Measurements from ENCODE around the gene CEP41. TPM values are rescaled to one million over a fixed set of nuclear protein-coding genes. Genes with fewer than 3 reads are reported as not detected.

Gene CEP41
- total RNA-seq, 1 donor from 2014 or later = 10.0 TPM

DNA sequence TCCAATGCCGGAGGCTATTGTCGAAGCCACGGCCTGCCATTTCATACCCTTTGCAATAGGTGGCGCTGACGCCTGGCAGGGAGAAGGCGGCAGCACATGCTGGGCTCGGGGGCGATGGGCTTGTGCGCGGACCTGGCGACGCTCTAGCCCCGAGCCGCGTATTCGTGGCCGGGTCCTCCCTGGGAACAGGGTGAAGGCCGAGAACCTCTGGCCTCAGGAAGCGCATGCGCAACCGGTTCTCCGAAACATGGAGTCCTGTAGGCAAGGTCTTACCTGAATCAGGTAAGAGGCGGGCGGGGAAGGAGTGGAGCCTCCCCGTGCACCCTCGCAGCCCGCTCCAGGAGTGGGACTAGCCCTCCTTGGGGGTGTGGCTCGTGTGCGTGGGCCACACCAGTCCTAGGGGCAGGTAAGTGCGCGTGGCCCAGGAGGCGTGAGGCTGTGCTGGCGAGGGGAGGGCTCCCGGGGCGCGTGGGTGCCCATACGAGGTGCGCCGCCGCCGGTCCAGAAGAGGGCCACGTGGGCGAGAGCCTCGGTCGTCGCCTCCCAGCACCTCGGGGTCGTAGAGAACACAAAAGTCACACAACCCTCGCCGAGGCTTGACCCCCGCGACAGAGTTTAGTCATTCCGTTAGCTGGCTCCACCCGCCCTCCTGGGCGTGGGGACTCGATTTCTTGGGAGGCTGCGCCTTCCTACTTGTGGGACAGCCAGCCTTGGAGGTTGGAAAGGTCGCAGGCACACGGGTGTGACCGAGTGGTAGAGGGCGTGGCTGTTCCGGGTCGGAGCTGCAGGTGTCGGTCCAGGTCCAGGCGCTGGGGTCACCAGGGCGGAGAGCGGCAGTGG lies 45.5 kb upstream of the CEP41 start:
- peak; percentile 95 to 96 for ATAC-seq
- Histone ChIP-seq H3K36me3 (no peaks in the 10 kb centered on the region), H3K4me3 (peak overlapping the region; percentile 66), H3K27me3 (ENCODE audit: low read depth) (no peaks in the 10 kb centered on the region), H3K27ac (peak overlapping the region; percentile 39), H3K4me1 (peaks cover 22% of the 10 kb centered on the region), H3K9me3 (no peaks in the 10 kb centered on the region)
- DNase-seq = peak; percentile 90
- TF ChIP-seq, protein P1, sequence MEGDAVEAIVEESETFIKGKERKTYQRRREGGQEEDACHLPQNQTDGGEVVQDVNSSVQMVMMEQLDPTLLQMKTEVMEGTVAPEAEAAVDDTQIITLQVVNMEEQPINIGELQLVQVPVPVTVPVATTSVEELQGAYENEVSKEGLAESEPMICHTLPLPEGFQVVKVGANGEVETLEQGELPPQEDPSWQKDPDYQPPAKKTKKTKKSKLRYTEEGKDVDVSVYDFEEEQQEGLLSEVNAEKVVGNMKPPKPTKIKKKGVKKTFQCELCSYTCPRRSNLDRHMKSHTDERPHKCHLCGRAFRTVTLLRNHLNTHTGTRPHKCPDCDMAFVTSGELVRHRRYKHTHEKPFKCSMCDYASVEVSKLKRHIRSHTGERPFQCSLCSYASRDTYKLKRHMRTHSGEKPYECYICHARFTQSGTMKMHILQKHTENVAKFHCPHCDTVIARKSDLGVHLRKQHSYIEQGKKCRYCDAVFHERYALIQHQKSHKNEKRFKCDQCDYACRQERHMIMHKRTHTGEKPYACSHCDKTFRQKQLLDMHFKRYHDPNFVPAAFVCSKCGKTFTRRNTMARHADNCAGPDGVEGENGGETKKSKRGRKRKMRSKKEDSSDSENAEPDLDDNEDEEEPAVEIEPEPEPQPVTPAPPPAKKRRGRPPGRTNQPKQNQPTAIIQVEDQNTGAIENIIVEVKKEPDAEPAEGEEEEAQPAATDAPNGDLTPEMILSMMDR (IDR thresholded peaks at IDR 0.05) = peak; percentile 83
- intact Hi-C loops (cut with DNase I) = no loop called here

DNA sequence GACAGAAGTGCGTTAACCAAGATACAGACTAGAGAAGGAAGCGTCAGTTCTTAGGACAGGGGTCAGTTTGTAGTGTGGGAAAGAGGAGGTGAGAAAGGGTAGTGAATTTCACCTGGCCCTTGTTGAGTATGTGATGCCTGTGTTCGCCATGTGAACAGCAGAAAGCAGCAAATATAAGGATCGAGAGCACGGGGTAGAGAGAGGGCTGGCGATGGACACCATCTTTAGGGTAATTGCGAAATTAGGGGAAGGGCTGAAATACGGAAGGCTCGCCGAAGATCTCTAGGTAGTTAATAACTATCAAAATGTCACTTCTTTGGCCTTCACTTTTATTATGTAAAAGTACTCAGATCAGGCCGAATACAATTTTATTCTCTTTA lies 44.9 kb upstream of the CEP41 start:
- TF ChIP-seq, protein P1 (IDR thresholded peaks at IDR 0.05) = no peak
- Histone ChIP-seq H3K36me3 (no peaks in the 10 kb centered on the region), H3K4me3 (peak overlapping the region; percentile 66), H3K9me3 (no peaks in the 10 kb centered on the region), H3K27ac (no peak overlapping the region), H3K27me3 (ENCODE audit: low read depth) (no peaks in the 10 kb centered on the region), H3K4me1 (peaks cover 16% of the 10 kb centered on the region)
- DNase-seq (no peak), ATAC-seq (no peak)
- intact Hi-C loops (cut with DNase I) = no loop called here

DNA sequence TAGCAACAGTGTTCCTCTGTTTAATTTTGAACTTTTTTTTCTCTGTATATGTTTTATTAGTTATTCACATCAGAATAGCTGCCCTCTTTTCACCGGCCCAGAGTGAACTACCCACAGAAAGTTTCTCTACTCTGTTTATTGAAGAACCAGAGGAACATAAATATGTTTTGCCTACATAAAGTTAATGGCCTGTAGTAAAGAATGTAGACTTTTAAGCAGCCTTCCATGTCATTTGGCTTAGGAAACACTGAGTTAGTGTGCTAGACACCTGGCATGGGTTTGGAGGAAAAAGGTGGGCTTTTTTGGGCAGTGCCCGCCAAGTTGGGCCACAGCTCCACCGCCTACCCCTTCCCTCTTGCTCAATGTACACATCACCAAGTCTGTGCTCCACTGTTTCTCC lies 42.2 kb upstream of the CEP41 start:
- Histone ChIP-seq H3K27me3 (ENCODE audit: low read depth) (no peaks in the 10 kb centered on the region), H3K27ac (no peak overlapping the region), H3K4me3 (no peak overlapping the region), H3K9me3 (peaks cover 8% of the 10 kb centered on the region), H3K36me3 (no peaks in the 10 kb centered on the region), H3K4me1 (peaks cover 14% of the 10 kb centered on the region)
- ATAC-seq = no peak
- DNase-seq = no peak
- intact Hi-C loops (cut with DNase I) = no loop called here
- TF ChIP-seq, protein P1 (IDR thresholded peaks at IDR 0.05) = no peak

DNA sequence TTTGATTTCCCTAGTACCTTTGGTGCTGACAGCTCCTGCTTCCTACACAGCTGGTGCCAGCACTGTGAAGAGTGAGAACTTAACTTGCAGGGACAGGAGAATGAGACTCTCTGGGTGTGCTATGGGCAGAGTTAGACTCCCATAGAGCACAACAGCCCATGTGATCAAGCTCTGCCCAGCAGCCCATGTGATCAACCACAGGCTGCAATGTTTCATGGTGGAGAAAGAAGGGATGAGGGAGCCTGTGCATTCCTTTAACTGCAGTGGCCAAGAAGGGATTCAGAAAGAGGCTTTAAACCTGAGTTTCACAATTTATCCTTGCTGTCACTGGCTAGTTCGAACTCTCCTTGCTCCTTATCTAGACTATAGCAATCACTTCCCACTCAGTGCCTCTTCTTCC lies 41.1 kb upstream of the CEP41 start:
- no peak for DNase-seq
- no peaks in the 10 kb centered on the region for H3K36me3 ChIP-seq
- no peak overlapping the region for H3K4me3 ChIP-seq
- H3K27me3 ChIP-seq (ENCODE audit: low read depth) = no peaks in the 10 kb centered on the region
- ATAC-seq = no peak
- intact Hi-C loops (cut with DNase I) = no loop called here
- peaks cover 14% of the 10 kb centered on the region for H3K4me1 ChIP-seq
- no peak overlapping the region for H3K27ac ChIP-seq
- TF ChIP-seq, protein P1 (IDR thresholded peaks at IDR 0.05) = no peak
- peaks cover 10% of the 10 kb centered on the region for H3K9me3 ChIP-seq

DNA sequence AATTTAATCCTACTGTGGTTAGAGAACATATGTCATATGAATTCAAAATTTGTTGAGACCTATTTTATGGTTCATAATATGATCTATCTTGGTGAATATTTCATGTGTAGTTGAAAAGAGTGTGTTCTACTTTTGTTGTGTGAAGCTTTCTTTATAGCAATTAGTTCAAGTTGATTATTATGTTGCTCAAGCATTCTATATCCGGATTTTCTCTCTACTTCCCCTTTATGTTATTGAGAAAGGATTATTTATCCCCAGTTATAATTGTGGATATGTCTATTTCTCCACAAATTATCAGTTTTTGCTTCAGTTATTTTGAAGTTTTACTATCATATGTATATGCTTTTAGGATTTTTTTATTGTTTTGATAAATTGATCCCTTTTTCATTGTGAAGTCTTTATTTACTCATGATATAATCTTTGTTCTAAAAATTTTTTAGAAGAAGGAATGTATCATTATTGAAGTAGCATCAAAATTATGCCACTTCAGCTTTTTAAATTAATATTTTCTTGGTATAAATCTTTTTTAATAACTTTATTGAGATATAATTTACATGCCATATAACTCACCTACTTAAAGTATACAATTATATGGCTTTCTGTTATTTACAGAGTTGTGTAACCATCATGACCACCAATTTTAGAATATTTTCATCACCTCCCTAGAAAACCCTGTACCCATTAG lies 39.0 kb upstream of the CEP41 start:
- Histone ChIP-seq H3K27me3 (ENCODE audit: low read depth) (no peaks in the 10 kb centered on the region), H3K4me3 (no peak overlapping the region), H3K27ac (no peak overlapping the region), H3K9me3 (peaks cover 10% of the 10 kb centered on the region), H3K4me1 (no peaks in the 10 kb centered on the region), H3K36me3 (no peaks in the 10 kb centered on the region)
- TF ChIP-seq, protein P1 (IDR thresholded peaks at IDR 0.05) = no peak
- intact Hi-C loops (cut with DNase I) = no loop called here
- DNase-seq = no peak
- no peak for ATAC-seq

All from lower lobe of right lung (tissue), 2 donors.